NT2/D1 (cell line): ENCODE data around the gene PIGL.

ENCODE experiments used
- DNase-seq: peaks from one replicate; pipeline ENCODE4 v3.0.0-alpha.2; 2011; ENCODE audit warnings: low read depth, low spot score
- H3K27me3 ChIP-seq: 2 replicates; pipeline ENCODE4 v1.6.0; 2011; ENCODE audit warnings: mild to moderate bottlenecking; ENCODE audit not compliant: insufficient read length, insufficient read depth
- H3K36me3 ChIP-seq: 2 replicates; pipeline ENCODE4 v1.6.1; 2011; ENCODE audit warnings: mild to moderate bottlenecking, low read length, mixed read lengths; ENCODE audit not compliant: insufficient read depth, insufficient read length
- H3K4me1 ChIP-seq: 2 replicates; pipeline ENCODE4 v1.5.1; 2011; ENCODE audit not compliant: insufficient read depth, insufficient read length
- H3K4me3 ChIP-seq: 2 replicates; pipeline ENCODE4 v1.5.1; 2011; ENCODE audit warnings: low read depth; ENCODE audit not compliant: insufficient read length
- H3K9ac ChIP-seq: 2 replicates; pipeline ENCODE4 v1.6.0; 2011; ENCODE audit warnings: low read depth; ENCODE audit not compliant: insufficient read length
- H3K9me3 ChIP-seq: 2 replicates; pipeline ENCODE4 v1.5.1; 2011; ENCODE audit warnings: mild to moderate bottlenecking, low read length; ENCODE audit not compliant: insufficient read depth
- SUZ12 ChIP-seq: IDR thresholded peaks from 2 replicates; pipeline ENCODE4 v1.6.1; 2011; ENCODE audit not compliant: insufficient read length, insufficient read depth; ENCODE audit errors: extremely low read depth
- YY1 ChIP-seq: IDR thresholded peaks from 2 replicates; pipeline ENCODE4 v1.6.1; 2011; ENCODE audit not compliant: insufficient read length, insufficient read depth
- ZNF274 ChIP-seq: IDR thresholded peaks from 2 replicates; pipeline ENCODE4 v1.6.1; 2011; ENCODE audit warnings: mild to moderate bottlenecking, low read depth, low read length

PIGL gene

DNA sequence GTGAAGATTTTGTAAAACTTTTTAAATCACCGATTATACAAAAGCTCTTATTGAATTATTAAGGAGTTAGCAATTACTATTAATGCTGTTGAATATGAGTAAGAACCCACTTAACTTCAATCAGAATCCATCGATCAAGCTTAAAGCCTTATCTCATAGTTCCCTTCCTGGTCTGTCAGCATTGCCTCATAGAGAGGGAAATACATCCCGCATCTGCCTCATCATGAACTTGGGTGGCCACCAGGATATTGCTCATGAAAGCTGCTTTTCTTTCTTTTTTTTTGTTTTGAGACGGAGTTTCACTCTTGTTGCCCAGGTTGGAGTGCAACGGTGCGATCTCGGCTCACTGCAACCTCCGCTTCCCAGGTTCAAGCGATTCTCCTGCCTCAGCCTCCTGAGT, 66.7 kb downstream of the PIGL start:
- TF ChIP-seq SUZ12 (no peak), YY1 (no peak), ZNF274 (no peak)
- H3K27me3 ChIP-seq, result peaks cover 7% of the 10 kb centered on the region
- no peak overlapping the region for H3K4me3 ChIP-seq
- no peaks in the 10 kb centered on the region for H3K36me3 ChIP-seq
- H3K9ac ChIP-seq, result no peak overlapping the region
- no peak for DNase-seq
- H3K4me1 ChIP-seq, result no peaks in the 10 kb centered on the region
- H3K9me3 ChIP-seq, result no peaks in the 10 kb centered on the region

DNA sequence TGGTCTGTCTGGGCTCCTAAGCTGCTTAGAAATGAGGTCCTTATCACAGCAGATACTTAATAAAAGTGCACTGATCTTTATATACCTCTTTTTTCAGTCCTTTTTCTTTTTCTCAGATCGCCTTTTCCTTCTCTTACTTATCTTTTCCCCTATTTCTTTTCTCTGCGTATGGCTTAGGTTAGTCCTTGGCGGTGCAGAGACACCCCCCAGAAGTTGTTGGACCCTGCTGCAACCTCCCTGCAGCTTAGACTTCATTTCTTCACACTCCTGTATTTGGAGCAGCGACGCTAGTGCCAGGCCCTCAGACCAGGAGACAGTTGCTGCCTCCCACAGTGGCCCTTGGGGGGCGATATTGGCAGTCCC, 68.6 kb downstream of the PIGL start:
- peak overlapping the region; percentile 17 for H3K9ac ChIP-seq
- peaks cover 7% of the 10 kb centered on the region for H3K27me3 ChIP-seq
- no peak overlapping the region for H3K4me3 ChIP-seq
- TF ChIP-seq SUZ12 (no peak), ZNF274 (no peak), YY1 (no peak)
- no peaks in the 10 kb centered on the region for H3K4me1 ChIP-seq
- no peaks in the 10 kb centered on the region for H3K36me3 ChIP-seq
- H3K9me3 ChIP-seq, result no peaks in the 10 kb centered on the region
- DNase-seq, result no peak

DNA sequence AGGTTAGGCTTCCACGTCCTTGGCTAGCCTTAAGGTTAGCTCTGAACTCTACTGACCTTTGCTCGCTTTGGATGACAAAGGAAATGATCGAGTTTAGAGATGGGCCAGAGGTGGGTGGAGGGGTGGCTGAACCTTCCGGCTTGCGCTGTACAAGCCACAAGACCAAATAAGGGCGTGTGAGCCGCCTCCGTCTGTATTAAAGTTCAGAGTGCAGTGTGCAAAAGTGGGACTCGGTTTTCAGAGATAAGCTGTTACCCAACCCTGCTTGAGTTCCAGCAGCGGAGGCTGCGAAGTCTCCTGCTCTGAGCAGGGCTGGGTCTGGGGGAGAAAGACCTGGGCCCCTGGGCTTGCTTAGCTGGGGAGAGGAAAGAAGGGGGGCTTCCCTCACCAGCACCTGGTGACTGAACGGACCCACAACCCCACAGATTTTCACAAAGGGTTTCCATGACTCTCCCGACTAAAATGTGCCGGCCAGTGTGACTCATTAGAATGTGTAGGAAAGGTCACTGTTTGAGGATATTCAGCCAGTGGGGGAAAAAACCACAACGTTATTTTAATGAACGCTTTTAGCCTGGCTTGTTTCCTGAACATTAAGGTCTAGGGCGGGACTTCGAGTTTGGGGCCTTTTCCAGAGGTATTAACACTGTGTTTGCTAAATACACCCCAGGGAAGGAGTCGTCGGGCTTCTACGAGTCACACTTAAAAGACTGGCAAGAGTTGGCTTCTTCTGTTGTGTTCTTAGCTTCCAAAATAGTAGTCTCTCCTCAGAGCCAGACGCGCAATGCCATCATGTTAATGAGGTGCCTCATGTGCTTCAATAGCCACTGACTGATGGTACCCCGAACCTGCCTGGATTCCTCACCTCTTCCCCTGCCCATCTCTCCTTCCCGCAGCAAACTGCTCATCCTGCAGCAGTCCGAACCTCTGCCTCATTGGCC, 69.3 kb downstream of the PIGL start:
- TF ChIP-seq ZNF274 (no peak), YY1 (no peak), SUZ12 (no peak)
- no peaks in the 10 kb centered on the region for H3K9me3 ChIP-seq
- H3K9ac ChIP-seq, result peak overlapping the region; percentile 57
- H3K4me1 ChIP-seq, result no peaks in the 10 kb centered on the region
- peaks cover 7% of the 10 kb centered on the region for H3K27me3 ChIP-seq
- peak overlapping the region; percentile 9 for H3K4me3 ChIP-seq
- no peaks in the 10 kb centered on the region for H3K36me3 ChIP-seq
- peak; percentile 87 for DNase-seq

- Histone ChIP-seq H3K36me3 (no peaks in the 10 kb centered on the region), H3K4me3 (no peak overlapping the region), H3K9me3 (no peaks in the 10 kb centered on the region), H3K4me1 (no peaks in the 10 kb centered on the region), H3K27me3 (peaks cover 7% of the 10 kb centered on the region), H3K9ac (no peak overlapping the region)
- TF ChIP-seq YY1 (no peak), SUZ12 (no peak), ZNF274 (no peak)
- DNase-seq, result no peak
These were observed 70.0 kb downstream of the PIGL start for GRCh38 chr17:16286947-16287562.

- no peak overlapping the region for H3K9ac ChIP-seq
- no peaks in the 10 kb centered on the region for H3K4me1 ChIP-seq
- no peaks in the 10 kb centered on the region for H3K9me3 ChIP-seq
- no peak for DNase-seq
- no peaks in the 10 kb centered on the region for H3K36me3 ChIP-seq
- H3K4me3 ChIP-seq, result no peak overlapping the region
- H3K27me3 ChIP-seq, result peaks cover 7% of the 10 kb centered on the region
- TF ChIP-seq SUZ12, result no peak
- TF ChIP-seq ZNF274, result no peak
- TF ChIP-seq YY1, result no peak
These were observed 70.6 kb downstream of the PIGL start for GRCh38 chr17:16287563-16288027.

DNA sequence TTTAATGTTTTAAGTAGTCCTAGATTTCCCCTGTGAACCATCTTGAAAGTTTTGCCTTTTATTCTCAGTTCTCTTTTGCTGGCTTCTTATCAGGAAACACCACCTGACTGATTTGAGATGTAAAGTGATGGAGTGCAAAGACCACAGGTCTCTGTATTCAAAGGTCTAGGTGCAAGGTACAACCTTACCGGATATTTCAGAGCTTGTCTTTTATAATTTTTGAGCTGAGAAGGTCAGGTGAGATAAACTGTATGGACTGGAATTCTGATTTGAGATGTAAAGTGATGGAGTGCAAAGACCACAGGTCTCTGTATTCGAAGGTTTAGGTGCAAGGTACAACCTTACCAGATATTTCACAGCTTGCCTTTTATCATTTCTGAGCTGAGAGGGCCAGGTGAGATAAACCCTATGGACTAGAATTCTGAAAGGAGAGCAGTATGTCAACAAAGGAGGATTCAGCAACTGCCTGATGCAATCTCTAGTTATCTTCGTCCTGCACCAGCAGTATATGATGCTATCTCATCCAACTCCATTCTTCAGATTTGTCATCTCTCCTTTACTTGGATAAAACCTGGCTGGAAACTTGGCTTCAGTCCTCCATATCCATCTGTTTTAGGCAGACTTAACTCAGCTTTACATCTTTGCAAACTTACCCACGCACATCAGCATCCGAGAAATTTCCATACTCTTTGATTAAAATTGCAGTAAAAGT, 72.0 kb downstream of the PIGL start:
- H3K27me3 ChIP-seq, result peaks cover 7% of the 10 kb centered on the region
- TF ChIP-seq SUZ12 (no peak), YY1 (no peak), ZNF274 (no peak)
- H3K36me3 ChIP-seq, result no peaks in the 10 kb centered on the region
- no peak for DNase-seq
- H3K4me3 ChIP-seq, result no peak overlapping the region
- H3K4me1 ChIP-seq, result no peaks in the 10 kb centered on the region
- no peak overlapping the region for H3K9ac ChIP-seq
- no peaks in the 10 kb centered on the region for H3K9me3 ChIP-seq
